HEK293 (cell line): ENCODE measurements around the gene C11orf98.
A peak's percentile ranks its signal among the peaks of the same experiment; 100 is the strongest.

Experiments
- BCL6B ChIP-seq: fragments of 450-650 bp; formaldehyde crosslinking; IDR thresholded peaks from 2 replicates; pipeline ENCODE4 v1.5.1; 2017; ENCODE audit warnings: missing biosample characterization, missing genetic modification characterization
- INSM2 ChIP-seq: fragments of 450-650 bp; formaldehyde crosslinking; IDR thresholded peaks from 2 replicates; pipeline ENCODE4 v1.5.1; 2016; ENCODE audit warnings: missing biosample characterization, missing genetic modification characterization
- MEIS1 ChIP-seq: sonication (generic); formaldehyde crosslinking; IDR thresholded peaks from 2 replicates; pipeline ENCODE4 v1.8.1; 2022; ENCODE audit warnings: missing genetic modification reagents, mild to moderate bottlenecking, borderline replicate concordance
- MYNN ChIP-seq: fragments of 450-650 bp; formaldehyde crosslinking; IDR thresholded peaks from 2 replicates; pipeline ENCODE4 v1.5.1; 2016; ENCODE audit warnings: missing biosample characterization, missing genetic modification characterization, borderline replicate concordance
- MZF1 ChIP-seq: fragments of 450-650 bp; formaldehyde crosslinking; IDR thresholded peaks from 2 replicates; pipeline ENCODE4 v1.5.1; 2017; ENCODE audit warnings: missing biosample characterization, missing genetic modification characterization, borderline replicate concordance
- OSR2 ChIP-seq: fragments of 450-650 bp; formaldehyde crosslinking; IDR thresholded peaks from 2 replicates; pipeline ENCODE4 v1.5.1; 2016; ENCODE audit warnings: missing biosample characterization, missing genetic modification characterization
- PRDM4 ChIP-seq: fragments of 450-650 bp; formaldehyde crosslinking; IDR thresholded peaks from 2 replicates; pipeline ENCODE4 v1.5.1; 2017; ENCODE audit warnings: missing biosample characterization, missing genetic modification characterization
- REPIN1 ChIP-seq: fragments of 450-650 bp; formaldehyde crosslinking; IDR thresholded peaks from 2 replicates; pipeline ENCODE4 v1.5.1; 2017; ENCODE audit warnings: missing biosample characterization, missing genetic modification characterization, low read depth
- SALL2 ChIP-seq: fragments of 450-650 bp; formaldehyde crosslinking; IDR thresholded peaks from 2 replicates; pipeline ENCODE4 v1.5.0; 2017; ENCODE audit warnings: missing biosample characterization, mild to moderate bottlenecking, missing genetic modification characterization, borderline replicate concordance
- SP3 ChIP-seq: fragments of 450-650 bp; formaldehyde crosslinking; IDR thresholded peaks from 2 replicates; pipeline ENCODE4 v1.5.1; 2016; ENCODE audit warnings: missing biosample characterization, missing genetic modification characterization
- WT1 ChIP-seq: fragments of 450-650 bp; formaldehyde crosslinking; IDR thresholded peaks from 2 replicates; pipeline ENCODE4 v1.5.1; 2016; ENCODE audit warnings: missing biosample characterization, missing genetic modification characterization
- YY1 ChIP-seq: fragments of 450-650 bp; formaldehyde crosslinking; IDR thresholded peaks from 2 replicates; pipeline ENCODE4 v1.5.1; 2018; ENCODE audit warnings: missing biosample characterization, missing genetic modification characterization
- ZBTB11 ChIP-seq: fragments of 450-650 bp; formaldehyde crosslinking; conservative IDR thresholded peaks from 2 replicates; pipeline ENCODE4 v1.5.1; 2016; ENCODE audit warnings: low read depth, missing biosample characterization, missing genetic modification characterization
- ZIC2 ChIP-seq: fragments of 450-650 bp; formaldehyde crosslinking; IDR thresholded peaks from 2 replicates; pipeline ENCODE4 v1.5.1; 2016; ENCODE audit warnings: missing biosample characterization, missing genetic modification characterization
- ZNF157 ChIP-seq: fragments of 450-650 bp; formaldehyde crosslinking; IDR thresholded peaks from 2 replicates; pipeline ENCODE4 v1.5.1; 2016; ENCODE audit warnings: missing biosample characterization, missing genetic modification characterization
- ZNF26 ChIP-seq: fragments of 450-650 bp; formaldehyde crosslinking; IDR thresholded peaks from 2 replicates; pipeline ENCODE4 v1.5.1; 2016; ENCODE audit warnings: missing biosample characterization, missing genetic modification characterization
- ZNF362 ChIP-seq: fragments of 450-650 bp; formaldehyde crosslinking; IDR thresholded peaks from 2 replicates; pipeline ENCODE4 v1.5.1; 2016; ENCODE audit warnings: missing biosample characterization, missing genetic modification characterization
- ZNF391 ChIP-seq: fragments of 450-650 bp; formaldehyde crosslinking; IDR thresholded peaks from 2 replicates; pipeline ENCODE4 v1.5.1; 2016; ENCODE audit warnings: low read depth, missing biosample characterization, missing genetic modification characterization, borderline replicate concordance
- ZNF510 ChIP-seq: fragments of 450-650 bp; formaldehyde crosslinking; IDR thresholded peaks from 2 replicates; pipeline ENCODE4 v1.5.1; 2018; ENCODE audit warnings: mild to moderate bottlenecking, missing genetic modification characterization, missing biosample characterization; ENCODE audit not compliant: insufficient replicate concordance
- ZNF560 ChIP-seq: fragments of 450-650 bp; formaldehyde crosslinking; IDR thresholded peaks from 2 replicates; pipeline ENCODE4 v1.5.1; 2017; ENCODE audit warnings: missing biosample characterization, missing genetic modification characterization, borderline replicate concordance
- ZNF76 ChIP-seq: fragments of 450-650 bp; formaldehyde crosslinking; IDR thresholded peaks from 2 replicates; pipeline ENCODE4; 2016; ENCODE audit warnings: low read depth, missing biosample characterization, missing genetic modification characterization, borderline replicate concordance
- ZNF776 ChIP-seq: fragments of 450-650 bp; formaldehyde crosslinking; IDR thresholded peaks from 2 replicates; pipeline ENCODE4 v1.5.0; 2017; ENCODE audit warnings: missing biosample characterization, missing genetic modification characterization, borderline replicate concordance
- ZNF791 ChIP-seq: fragments of 450-650 bp; formaldehyde crosslinking; IDR thresholded peaks from 2 replicates; pipeline ENCODE4 v1.5.1; 2016; ENCODE audit warnings: missing biosample characterization, missing genetic modification characterization
- ZNF837 ChIP-seq: fragments of 450-650 bp; formaldehyde crosslinking; IDR thresholded peaks from 2 replicates; pipeline ENCODE4 v1.5.1; 2016; ENCODE audit warnings: missing biosample characterization, missing genetic modification characterization
- ZSCAN5A ChIP-seq: fragments of 450-650 bp; formaldehyde crosslinking; IDR thresholded peaks from 2 replicates; pipeline ENCODE4 v1.5.1; 2016; ENCODE audit warnings: missing biosample characterization, missing genetic modification characterization

C11orf98 gene

GRCh38 chr11:62645946-62646824, 18.8 kb downstream of the C11orf98 start, which contains the start of gene GANAB (continued):
- TF ChIP-seq ZBTB11 (tag by site-specific recombination) (peak; percentile 30; the same call in 1 of the 2 replicates), REPIN1 (tag by site-specific recombination) (no peak), PRDM4 (no peak), ZNF26 (tag by site-specific recombination) (no peak), ZNF776 (no peak), ZIC2 (tag by site-specific recombination) (no peak), ZNF76 (tag by site-specific recombination) (no peak), WT1 (0 out of 2 replicates have a peak, but pooled peaks have one; percentile 34), MEIS1 (CRISPR knock-in tag) (no peak), BCL6B (no peak), SALL2 (tag by site-specific recombination) (no peak), YY1 (tag by site-specific recombination) (peak; percentile 85), INSM2 (tag by site-specific recombination) (peak; percentile 65; the same call in 1 of the 2 replicates), ZNF791 (tag by site-specific recombination) (no peak), ZNF560 (no peak), MYNN (no peak), ZNF837 (tag by site-specific recombination) (no peak), ZSCAN5A (tag by site-specific recombination) (no peak), ZNF157 (tag by site-specific recombination) (no peak), ZNF362 (no peak), OSR2 (tag by site-specific recombination) (no peak), MZF1 (tag by site-specific recombination) (no peak), ZNF391 (no peak), SP3 (tag by site-specific recombination) (peak; percentile 79), ZNF510 (no peak)
